ENCODE measurements around the gene HOXA7. TPM values are rescaled to one million over a fixed set of nuclear protein-coding genes. Genes with fewer than 3 reads are reported as not detected.

Gene HOXA7
- total and polyA plus RNA-seq, 10 of the 15 experiments (the other 5 are each of a cell fraction or from before 2014, with no cell fraction given), result not detected

DNA sequence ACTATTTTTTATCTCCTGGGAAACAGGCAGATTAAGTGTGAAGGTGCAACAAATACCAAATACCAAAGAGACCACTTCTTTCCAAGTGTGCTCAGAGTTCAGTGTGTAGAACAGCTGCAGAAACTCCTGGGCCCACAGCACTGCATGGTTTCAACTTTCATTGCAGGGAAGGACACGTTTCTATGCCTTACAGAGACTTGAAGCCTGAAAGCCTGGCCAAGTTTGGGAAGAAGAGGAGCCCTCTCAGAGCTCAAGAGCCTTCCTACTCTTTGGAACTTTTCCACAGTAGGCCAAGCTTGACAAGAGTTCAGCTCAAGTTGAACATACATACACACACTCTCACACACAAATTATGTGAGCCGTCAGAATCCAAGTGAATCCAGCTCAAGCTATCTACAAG is 28.4 kb downstream of the HOXA7 start (continued):
- TF ChIP-seq, protein P1, sequence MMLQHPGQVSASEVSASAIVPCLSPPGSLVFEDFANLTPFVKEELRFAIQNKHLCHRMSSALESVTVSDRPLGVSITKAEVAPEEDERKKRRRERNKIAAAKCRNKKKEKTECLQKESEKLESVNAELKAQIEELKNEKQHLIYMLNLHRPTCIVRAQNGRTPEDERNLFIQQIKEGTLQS (IDR thresholded peaks at IDR 0.05; ENCODE audit: borderline replicate concordance, extremely low read depth, low read depth, low read length), result no peak
- no peak for TF ChIP-seq ZNF207 (IDR thresholded peaks at IDR 0.05; ENCODE audit: borderline replicate concordance)

GRCh38 chr7:27126596-27127327 is 29.7 kb downstream of the HOXA7 start:
- H3K4me3 ChIP-seq, result no peak overlapping the region
- no peak overlapping the region for H3K9ac ChIP-seq (ENCODE audit: control insufficient read depth, insufficient read depth, low read length)
- in situ Hi-C loops (cut with MboI), result no loop called here
- H3K36me3 ChIP-seq (ENCODE audit: control insufficient read depth in 2 of 2, insufficient read depth in 2 of 2, low read length in 1 of 2), result no peaks in the 10 kb centered on the region
- ChIA-PET SMC1A (ENCODE audit: uncharacterized antibody, unreplicated experiment) (no interaction called here), RAD21 (ENCODE audit: unreplicated experiment) (no interaction called here), CTCF (interaction anchor here (0.6 to 0.7 kb wide), 2 partner anchors 80 to 444 kb away, joined by 3 read pairs; no protein-coding TSS in a partner anchor), POLR2A (no interaction called here)
- no peaks in the 10 kb centered on the region for H4K20me1 ChIP-seq (ENCODE audit: control insufficient read depth, insufficient read depth)
- no peaks in the 10 kb centered on the region for H3K4me1 ChIP-seq (ENCODE audit: control insufficient read depth, insufficient read depth, low read length)
- WGBS (ENCODE audit: insufficient coverage, insufficient replicate concordance, low lambda C conversion rate, missing lambda C conversion rate), result 2% methylated on average over 3 of the region's 3 CpGs
- no peak overlapping the region for H3K4me2 ChIP-seq (ENCODE audit: control insufficient read depth, insufficient read depth)
- TF ChIP-seq GABPA (IDR thresholded peaks at IDR 0.05; ENCODE audit: low read depth) (no peak), ZSCAN29 (IDR thresholded peaks at IDR 0.05) (no peak), CBX3 (IDR thresholded peaks at IDR 0.05; ENCODE audit: borderline replicate concordance, low read depth) (no peak), EP300 (IDR thresholded peaks at IDR 0.05; ENCODE audit: borderline replicate concordance in 1 of 2, control insufficient read depth in 1 of 2, low read depth in 2 of 2, low read length in 2 of 2) (no peak), ESRRA (IDR thresholded peaks at IDR 0.05; ENCODE audit: low read length) (no peak), ATF7 (IDR thresholded peaks at IDR 0.05; ENCODE audit: low read depth) (no peak), YY1 (IDR thresholded peaks at IDR 0.05; ENCODE audit: low read depth, low read length) (no peak), POLR2A (IDR thresholded peaks at IDR 0.05; ENCODE audit: low read depth, low read length) (no peak), NR2F1 (conservative IDR thresholded peaks at IDR 0.05) (no peak), ZBTB11 (CRISPR knock-in tag; IDR thresholded peaks at IDR 0.05) (no peak)
- BruUV-seq (replicated peaks), result no TSS peak
- no peak for FAIRE-seq
- ATAC-seq, result no peak
- no peak overlapping the region for H3K27ac ChIP-seq (ENCODE audit: control insufficient read depth, insufficient read depth)
- no peak overlapping the region for H2AFZ ChIP-seq (ENCODE audit: control insufficient read depth, low read depth, low read length)
- H3K9me3 ChIP-seq (replicated peaks; ENCODE audit: control insufficient read depth, insufficient read depth, low read length), result no peaks in the 10 kb centered on the region; the same call in 2 of the 3 replicates
- H3K79me2 ChIP-seq (ENCODE audit: control insufficient read depth, insufficient read depth, low read length), result no peaks in the 10 kb centered on the region
- intact Hi-C loops (cut with micrococcal nuclease; ENCODE audit: unreplicated experiment), result no loop called here
- no peak for DNase-seq (ENCODE audit: low read depth, low spot score)
- H3K27me3 ChIP-seq (replicated peaks in 1 of 2; ENCODE audit: control insufficient read depth in 2 of 2, insufficient read depth in 2 of 2, low read length in 1 of 2), result peaks cover 0 to 2% of the 10 kb centered on the region in 2 experiments; a peak in 3 of 4 replicates
